ENCODE measurements around the gene ALAS1.
"Not testable (repeated sequence)": the region's sequence is repeated elsewhere in the genome, so short reads cannot be mapped to it uniquely, and the experiment has no call there.

ALAS1 gene

DNA sequence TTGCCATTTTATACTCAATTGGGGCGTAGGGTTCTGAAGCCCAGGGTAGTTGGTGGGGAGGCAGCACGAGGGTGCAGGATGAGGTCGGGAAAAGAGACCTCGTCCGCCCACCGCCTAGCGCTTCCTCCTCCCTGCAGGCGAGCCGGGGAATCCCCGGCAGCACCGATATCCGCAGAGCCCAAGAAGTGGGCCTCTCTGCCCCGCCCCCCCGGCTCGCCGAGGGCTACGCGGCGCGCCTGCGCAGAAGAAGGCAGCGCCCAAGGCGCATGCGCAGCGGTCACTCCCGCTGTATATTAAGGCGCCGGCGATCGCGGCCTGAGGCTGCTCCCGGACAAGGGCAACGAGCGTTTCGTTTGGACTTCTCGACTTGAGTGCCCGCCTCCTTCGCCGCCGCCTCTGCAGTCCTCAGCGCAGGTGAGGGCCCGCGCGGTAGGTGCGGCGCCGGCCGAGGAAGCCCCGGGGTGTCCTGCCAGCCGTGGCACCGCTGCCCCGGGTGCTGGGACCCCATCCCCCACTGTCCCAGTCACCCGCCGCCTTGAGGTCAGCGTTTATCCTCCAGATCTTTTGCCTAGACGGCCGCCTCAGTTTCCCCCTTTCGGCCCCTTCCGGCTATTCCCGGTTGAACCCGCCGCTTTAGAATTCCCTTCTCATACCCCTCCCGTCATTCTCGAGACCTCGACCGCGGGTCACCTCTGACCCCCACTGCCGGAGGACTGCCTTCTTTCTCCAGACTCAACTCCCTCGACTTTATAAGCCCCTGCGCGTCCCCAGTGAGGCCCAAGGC is at the start of gene ALAS1:
Gene ALAS1 (plus strand): TSS at position 319 of the 784 bp plus-strand sequence. CDS start 1,082 bp downstream, outside the sequence.
- DNase-seq: peak; percentile 62 to 94

GRCh38 chr3:52149021-52149420 is 48.9 kb upstream of the ALAS1 start:
- no peak for DNase-seq

GRCh38 chr3:52149726-52150125 is 48.2 kb upstream of the ALAS1 start:
- no peak for DNase-seq

DNA sequence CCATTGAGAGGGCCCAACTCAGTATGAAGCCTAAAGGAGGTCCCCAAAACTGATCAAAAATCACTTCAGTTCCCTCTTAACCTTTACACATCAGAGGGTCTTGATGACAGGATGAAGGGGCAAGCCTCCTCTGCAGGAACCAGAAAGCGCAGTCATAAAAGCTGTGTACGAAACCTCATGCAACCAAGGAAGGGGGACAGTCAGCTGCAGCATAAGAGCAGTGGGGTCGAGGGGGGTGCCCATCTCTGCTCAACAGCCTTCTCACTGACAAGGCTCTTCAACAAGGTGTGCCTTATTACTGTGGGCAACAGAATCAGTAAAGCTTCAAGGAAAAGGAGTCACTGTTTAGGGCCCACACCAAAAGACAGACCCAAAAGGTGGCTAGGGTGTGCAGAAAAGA is 47.6 kb upstream of the ALAS1 start:
- DNase-seq: no peak

- DNase-seq: no peak
Observed at GRCh38 chr3:52150860-52151259, 47.1 kb upstream of the ALAS1 start.

- not testable (repeated sequence) for DNase-seq
Observed at GRCh38 chr3:52151991-52152390, 46.0 kb upstream of the ALAS1 start.

DNA sequence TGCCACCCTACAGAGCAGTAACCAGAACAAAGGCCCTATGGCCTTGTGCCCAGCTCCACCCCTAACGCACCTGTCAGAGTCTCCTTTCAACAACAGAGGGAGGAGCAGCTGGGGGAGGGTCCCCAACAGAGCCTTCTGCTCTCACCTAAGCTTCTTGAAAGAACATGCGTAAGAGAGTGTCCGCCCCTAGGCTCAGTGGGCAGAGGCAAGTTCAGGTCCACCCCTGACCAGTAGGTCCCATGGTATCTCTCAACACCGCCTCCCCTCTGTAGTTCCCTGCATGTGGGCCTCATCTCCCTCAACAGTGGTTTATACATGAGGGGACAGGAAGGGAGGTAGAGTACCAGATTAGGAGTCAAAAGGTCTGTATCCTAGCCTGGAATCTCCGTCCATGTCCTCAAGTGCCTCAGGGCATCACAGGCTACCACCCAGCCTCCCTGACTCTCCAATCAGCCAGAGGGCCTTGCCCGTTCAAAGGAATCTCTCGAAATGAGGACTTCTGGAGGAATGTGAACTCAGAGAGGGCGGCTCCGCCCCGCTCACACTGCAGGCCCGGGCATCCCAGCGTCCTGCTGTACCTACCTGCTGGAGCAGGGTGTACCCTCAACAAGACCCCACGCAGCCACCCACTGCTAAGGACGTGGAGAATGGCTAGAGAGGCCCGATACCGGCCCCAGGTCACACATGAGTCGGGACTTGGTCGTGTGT is 44.4 kb upstream of the ALAS1 start:
- peak; percentile 67 to 70 for DNase-seq

- DNase-seq: peak; percentile 87 to 96
Observed at GRCh38 chr3:52154135-52155094, 43.5 kb upstream of the ALAS1 start, which contains the start of gene POC1A. TSS of gene POC1A (minus strand) at chr3:52154423. CDS start at chr3:52154372, 51 bp downstream.

GRCh38 chr3:52155912-52156311 is 42.0 kb upstream of the ALAS1 start:
- no peak for DNase-seq

GRCh38 chr3:52159503-52159902 is 38.5 kb upstream of the ALAS1 start:
- no peak for DNase-seq

DNA sequence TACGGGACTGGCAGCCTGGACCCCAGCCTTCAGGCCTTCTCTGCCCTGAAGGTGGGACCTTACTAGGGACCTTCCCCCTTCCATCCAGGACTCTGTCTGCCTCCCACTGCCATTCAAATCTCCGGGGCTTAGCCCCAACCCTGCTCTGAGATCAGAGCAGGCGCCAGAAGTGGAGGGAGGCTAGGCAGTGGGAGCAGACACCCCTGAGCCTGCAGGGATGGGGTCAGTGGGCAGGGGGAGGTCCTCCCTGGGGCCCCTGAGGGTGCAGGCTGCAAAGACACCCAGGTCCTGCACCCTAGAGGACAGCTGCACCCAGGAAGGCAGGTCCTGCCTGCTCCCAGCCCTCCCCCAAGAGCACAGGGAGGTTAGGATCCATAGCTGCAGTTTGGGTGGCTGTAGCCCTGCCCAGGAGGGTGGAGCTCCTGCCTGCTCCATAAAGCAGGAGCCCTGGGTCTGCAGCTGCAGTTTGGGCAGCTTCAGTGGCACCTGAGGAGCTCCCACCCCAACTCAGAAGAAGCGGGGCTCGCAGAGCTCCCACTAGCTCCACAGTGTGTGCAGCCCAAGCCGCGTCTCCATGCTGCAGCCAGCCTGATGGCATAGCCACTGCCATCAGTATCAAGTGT is 35.6 kb upstream of the ALAS1 start:
- no peak for DNase-seq

GRCh38 chr3:52167240-52167639 is 30.7 kb upstream of the ALAS1 start:
- peak; percentile 19 to 65 for DNase-seq

DNA sequence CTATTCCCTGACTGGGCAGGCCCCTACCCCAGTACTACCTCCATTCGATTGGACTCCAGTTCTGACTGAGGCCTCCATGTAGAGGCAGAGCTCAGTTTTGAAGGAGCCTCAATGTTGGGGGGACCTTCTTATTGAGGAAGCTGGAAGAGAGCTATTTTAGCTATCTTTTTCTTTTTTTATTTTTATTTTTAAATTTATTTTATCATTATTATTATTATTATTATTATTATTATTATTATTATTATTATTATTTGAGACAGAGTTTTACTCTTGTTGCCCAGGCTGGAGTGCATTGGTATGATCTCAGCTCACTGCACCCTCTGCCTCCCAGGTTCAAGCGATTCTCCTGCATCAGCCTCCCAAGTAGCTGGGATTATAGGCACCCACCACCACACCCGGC is 27.7 kb upstream of the ALAS1 start:
- not testable (repeated sequence) for DNase-seq

DNA sequence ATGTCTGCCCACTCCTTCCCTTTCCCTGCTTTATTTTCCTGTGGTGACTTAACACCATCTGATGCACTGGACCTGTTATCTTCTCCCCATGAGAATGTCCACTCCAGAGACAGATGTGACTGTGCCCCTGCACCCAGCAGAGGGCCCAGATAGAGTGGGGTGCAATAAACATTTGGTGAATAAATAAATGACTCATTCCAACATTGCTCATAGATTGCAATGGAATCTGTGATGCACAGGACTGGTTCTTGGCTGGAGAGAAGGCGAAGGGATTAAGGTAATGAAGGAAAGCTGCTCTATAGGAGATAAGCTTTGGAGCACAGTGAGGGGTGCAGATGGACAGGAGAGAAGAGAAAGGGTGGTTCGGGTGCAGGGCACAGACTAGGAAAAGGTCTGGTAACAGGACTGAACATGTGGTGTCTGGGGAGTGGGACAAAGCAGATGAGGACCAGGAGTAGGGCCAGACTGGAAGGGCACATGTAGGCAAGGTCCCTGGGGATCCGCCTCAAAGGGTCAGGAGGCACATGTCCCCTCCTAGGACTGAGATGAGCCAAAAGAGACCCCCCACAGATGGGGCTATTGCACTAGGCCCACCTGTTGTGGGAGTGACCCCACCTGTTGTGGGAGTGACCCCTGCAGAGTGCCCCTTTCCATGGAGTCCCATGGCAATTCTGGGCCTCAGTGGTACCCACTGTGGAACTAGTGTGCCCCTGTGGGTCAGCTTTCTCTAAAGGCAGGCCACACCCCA is 26.3 kb upstream of the ALAS1 start:
- no peak for DNase-seq

DNA sequence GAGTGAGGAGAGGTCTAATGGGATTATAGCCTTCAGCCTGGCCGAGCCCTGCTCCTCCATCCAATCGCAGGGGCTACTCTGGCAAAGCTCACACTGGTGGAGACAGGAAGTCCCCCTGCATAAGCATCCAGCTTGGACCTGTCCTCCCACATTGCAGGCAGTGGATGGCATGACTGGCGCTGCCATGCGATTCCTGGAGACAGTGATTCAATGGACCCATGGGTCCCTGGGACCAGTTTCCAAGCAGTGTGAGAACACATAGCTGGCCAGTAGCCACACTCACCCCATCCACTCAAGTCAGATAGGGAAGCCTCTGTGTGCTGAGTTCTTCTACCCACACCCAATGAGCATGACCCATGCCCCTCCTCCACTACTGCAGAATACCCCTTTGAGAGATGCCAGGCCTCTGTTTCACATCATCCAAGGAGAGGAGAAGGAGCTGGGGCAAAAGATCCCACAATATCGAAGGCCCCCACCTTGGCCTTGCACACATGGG is 25.6 kb upstream of the ALAS1 start:
- no peak for DNase-seq

- DNase-seq: no peak
Observed at GRCh38 chr3:52173101-52173500, 24.9 kb upstream of the ALAS1 start.

GRCh38 chr3:52174896-52175295 is 23.1 kb upstream of the ALAS1 start:
- no peak for DNase-seq

- DNase-seq: no peak
Observed at GRCh38 chr3:52175416-52176179, 22.4 kb upstream of the ALAS1 start.

GRCh38 chr3:52176180-52176752 is 21.7 kb upstream of the ALAS1 start:
- no peak for DNase-seq

GRCh38 chr3:52176951-52177700 is 20.8 kb upstream of the ALAS1 start:
- no peak for DNase-seq
